Breast epithelium (tissue), 3 donors: ENCODE results near the gene KLF15.

Experiments
- CTCF ChIP-seq, 3 donors: fragments of 450-650 bp; IDR thresholded peaks; one replicate each; pipeline ENCODE4 v1.5.1; 2016 to 2017; ENCODE audit warnings: antibody characterized with exemption in 3 of 3, mild to moderate bottlenecking in 3 of 3, moderate library complexity in 3 of 3
- POLR2A ChIP-seq: fragments of 450-650 bp; IDR thresholded peaks from one replicate; pipeline ENCODE4 v1.6.1; 2016; ENCODE audit warnings: antibody characterized with exemption, mild to moderate bottlenecking, moderate library complexity
- POLR2AphosphoS5 ChIP-seq, 3 donors: sonication (generic); formaldehyde crosslinking; IDR thresholded peaks; one replicate each; pipeline ENCODE4 v1.6.1; 2017; ENCODE audit warnings: antibody characterized with exemption in 3 of 3

- peak in 1 of 3 donors; percentile 8 for TF ChIP-seq CTCF (IDR thresholded peaks at IDR 0.05)
- peak; percentile 76 to 91 (median 79) for TF ChIP-seq POLR2AphosphoS5 (IDR thresholded peaks at IDR 0.05)
- TF ChIP-seq POLR2A, result peak; percentile 48
Observed at GRCh38 chr3:126355777-126356372, 1.3 kb downstream of the KLF15 start.
